Myometrial cell (primary cell): ENCODE measurements around the gene CDK18. TPM values are rescaled to one million over a fixed set of nuclear protein-coding genes. Genes with fewer than 3 reads are reported as not detected.

Source experiments
- total RNA-seq: library from RNA; depleted of rRNA; stranded (reverse); fragments of >200 nt; gene quantifications from 2 replicates; pipeline ENCODE4 v1.2.3, GENCODE V29; 2015

Gene CDK18
- total RNA-seq = 0.29 and 1.2 TPM in 2 replicates

DNA sequence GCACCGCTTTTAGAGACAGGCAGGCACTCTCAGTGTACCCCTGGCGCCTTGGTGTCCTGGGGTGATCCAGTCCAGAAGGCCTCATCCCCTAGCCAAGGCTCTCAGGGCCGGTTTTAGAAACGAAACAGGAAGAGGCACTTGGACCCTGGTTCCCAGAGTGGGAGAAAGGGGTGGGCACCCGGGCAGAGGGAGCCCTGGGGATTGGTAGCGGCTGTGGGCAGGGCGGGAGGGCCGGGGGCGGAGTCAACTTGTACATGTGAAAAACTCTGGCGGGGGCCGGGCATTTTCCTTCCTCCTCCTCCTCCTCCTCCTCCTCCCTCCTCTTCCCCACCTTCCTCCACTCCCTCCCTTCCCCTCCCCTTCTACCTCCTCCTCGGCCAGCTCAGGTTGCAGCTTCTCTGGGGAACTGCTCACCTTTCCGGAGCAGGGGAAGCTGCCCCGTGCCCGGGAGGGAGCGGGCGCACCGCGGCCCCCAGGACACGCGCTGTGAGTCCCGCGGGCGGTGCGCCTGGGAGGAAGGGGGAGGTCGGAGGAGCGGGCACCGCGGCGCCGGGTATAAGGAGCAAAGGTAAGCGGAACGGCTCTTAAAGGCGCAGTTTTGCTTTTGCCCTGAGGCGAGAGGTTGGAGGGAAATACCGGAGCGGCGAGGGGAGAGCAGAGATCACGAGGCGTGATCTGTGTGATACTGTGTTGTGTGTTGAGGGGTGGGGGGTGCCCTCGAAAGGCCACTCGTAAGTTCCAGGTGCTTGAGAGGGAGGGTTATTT, at the start of gene CDK18:
Gene CDK18 (plus strand): TSS at position 359 of the 765 bp plus-strand sequence. CDS start 18,499 bp downstream, outside the sequence.

DNA sequence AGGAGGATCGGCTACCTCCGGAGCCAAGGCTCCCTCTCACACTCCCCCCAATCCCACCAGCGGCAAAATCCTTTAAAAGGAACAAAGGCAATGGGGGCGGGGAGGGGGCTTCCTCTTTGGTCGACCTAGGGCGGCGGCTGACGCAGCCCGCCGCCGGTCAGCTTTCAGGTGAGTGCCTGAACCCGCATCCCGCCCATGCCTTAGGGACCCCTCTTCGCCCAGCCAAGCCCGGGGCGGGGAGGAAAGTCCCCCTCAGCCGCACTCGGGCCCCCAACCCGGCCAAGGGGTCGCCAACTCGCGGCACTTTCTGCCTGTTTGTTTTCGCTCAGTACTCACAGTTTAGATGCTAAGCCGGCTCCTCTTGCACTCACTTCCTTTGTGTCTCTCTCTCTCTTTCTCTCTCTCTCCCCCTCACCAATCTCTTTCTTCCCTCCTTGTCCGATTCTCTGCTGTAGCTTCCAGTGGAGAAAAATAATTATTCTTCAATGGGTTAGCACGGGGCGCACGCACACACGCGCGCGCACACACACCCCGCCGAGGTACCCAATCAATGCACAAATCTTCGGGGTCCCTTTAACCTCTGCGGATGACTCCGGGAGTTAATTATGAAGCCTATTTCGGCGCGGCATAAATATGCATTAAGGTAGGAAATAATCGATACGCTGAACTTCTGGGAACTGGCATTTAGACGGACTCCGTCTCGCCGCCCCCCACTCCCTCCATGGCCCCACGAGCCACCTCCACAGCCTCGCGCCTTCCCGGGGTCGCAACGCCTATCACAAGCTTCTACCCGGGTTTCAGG, 48.7 kb upstream of the CDK18 start, which contains the start of gene BLACAT1:
Gene BLACAT1 (minus strand): TSS at position 465 of the 802 bp plus-strand sequence.

Other genes with a start within 250 kb of the CDK18 start
- 7.2 and 7.8 TPM in 2 replicates for gene NUAK2, start 182.9 kb upstream of the CDK18 start, total RNA-seq
- gene KLHDC8A, start 147.7 kb upstream of the CDK18 start, total RNA-seq = not detected in 2 replicates
- not detected in 2 replicates for gene LEMD1, start 82.6 kb upstream of the CDK18 start, total RNA-seq
- gene BLACAT1, start 48.6 kb upstream of the CDK18 start, total RNA-seq = not detected in 2 replicates
- gene ELK4, start 127.3 kb downstream of the CDK18 start, total RNA-seq = 6.6 and 13.8 TPM in 2 replicates
- gene SLC45A3, start 175.8 kb downstream of the CDK18 start, total RNA-seq = 4.0 and 5.5 TPM in 2 replicates
- gene NUCKS1, start 245.5 kb downstream of the CDK18 start, total RNA-seq = 73.2 and 96.1 TPM in 2 replicates